Mucosa of gallbladder (tissue), 1 donor: Measurements from ENCODE around the gene TXNDC2. TPM values are rescaled to one million over a fixed set of nuclear protein-coding genes. Genes with fewer than 3 reads are reported as not detected.

Source experiments
- DNase-seq: peaks from one replicate; pipeline ENCODE4 v3.0.0-alpha.2; 2020; ENCODE audit warnings: low spot score
- total RNA-seq: library from RNA; stranded (reverse); gene quantifications from one replicate; pipeline ENCODE4 v1.2.1, GENCODE V29; 2021
- donor health status: DM: no; HTN: no; CAD: no.

The TXNDC2 gene
- total RNA-seq, 1 donor from 2014 or later: not detected

DNA sequence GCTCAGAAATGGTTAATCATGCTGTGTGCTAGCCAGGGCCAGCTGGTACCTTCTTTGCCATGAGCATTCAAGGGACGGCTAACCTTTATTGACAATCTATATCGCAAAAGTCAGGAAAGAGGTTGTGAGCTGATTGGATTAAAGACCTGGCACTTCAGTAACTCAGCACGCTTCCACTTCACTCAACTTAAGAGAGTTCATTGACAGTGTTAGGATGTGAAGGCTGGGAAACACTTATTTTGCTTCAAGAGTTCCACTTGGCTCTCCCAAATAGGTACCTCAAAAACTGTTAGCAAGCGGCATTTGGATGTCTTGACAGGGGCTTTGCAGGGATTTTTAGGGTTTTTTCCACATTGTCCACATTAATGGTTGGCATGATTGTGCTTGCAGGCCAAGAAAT, 25.1 kb upstream of the TXNDC2 start:
- no peak for DNase-seq

DNA sequence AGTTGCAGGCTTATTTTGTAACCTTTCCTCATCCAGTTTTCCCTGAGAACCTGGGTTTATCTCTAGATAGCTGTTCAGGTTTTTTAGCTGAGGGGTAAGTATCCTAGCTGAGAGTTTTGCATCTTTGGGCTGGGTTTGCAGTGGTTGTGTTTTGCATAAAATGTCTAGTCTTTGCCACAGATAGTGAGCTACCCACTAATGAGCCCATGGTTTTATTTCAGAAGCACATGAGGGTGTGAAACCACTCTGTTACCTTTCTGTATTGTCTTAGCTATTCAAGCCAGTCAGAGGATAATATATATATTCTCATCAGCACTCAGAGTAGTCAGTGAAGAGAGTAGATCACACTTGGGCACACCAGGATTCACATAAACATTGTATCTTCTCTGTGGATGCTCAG, 24.6 kb upstream of the TXNDC2 start:
- DNase-seq: no peak

DNA sequence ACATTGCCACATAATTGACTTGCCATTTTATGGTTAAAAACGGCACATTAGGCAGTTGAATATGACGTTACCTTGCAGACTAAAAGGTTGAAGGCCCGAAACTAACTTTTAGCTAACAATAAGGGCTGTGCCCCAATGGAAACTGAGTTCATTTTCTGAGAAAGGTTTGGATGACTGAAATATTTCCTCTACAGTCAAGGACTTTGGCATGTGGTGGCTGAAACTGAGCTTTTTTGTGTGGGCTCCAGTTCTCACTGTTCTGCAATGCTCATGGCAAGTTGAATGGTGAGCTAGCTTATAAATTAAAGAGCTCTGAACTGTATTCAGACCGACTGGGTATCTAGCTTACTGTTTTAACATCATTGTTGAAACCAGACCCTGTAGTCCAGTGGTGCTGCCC, 23.8 kb upstream of the TXNDC2 start:
- no peak for DNase-seq

DNA sequence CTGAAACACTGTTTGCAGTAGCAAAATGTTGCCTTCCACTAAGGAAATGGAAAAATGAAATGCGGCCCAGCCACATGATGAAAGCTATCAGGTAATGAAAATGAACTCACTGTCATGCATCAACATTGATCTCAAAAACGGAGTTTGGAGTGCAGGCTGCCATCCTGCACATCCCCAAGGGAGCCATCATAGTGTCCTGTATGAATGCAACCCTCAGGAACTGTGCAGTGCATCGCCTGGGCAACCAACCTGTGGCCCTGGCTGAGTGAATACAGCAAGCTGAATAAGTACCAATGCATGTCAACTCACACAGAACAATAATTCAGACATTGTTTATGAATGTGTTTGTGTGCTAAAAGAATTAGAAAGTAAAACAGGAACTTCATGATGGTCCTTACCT, 23.1 kb upstream of the TXNDC2 start:
- no peak for DNase-seq

DNA sequence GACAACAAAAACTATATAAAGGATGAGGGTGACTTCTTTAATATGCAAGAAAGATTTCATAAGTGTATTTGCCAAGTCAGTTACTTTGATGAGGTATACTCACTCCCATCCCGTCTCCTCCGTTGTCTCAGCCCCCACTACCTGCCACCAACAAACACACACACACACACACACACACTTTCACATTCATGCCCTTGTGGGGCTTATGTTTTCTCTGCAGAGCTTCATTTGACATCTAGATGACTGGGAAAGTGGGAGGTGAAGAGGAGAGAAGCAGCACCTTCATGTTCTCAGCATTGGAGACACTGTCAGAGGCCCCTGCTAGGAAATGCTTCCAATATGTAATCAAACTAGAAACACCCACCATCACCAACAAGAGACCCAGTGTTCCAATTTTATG, 22.5 kb upstream of the TXNDC2 start:
- no peak for DNase-seq

DNA sequence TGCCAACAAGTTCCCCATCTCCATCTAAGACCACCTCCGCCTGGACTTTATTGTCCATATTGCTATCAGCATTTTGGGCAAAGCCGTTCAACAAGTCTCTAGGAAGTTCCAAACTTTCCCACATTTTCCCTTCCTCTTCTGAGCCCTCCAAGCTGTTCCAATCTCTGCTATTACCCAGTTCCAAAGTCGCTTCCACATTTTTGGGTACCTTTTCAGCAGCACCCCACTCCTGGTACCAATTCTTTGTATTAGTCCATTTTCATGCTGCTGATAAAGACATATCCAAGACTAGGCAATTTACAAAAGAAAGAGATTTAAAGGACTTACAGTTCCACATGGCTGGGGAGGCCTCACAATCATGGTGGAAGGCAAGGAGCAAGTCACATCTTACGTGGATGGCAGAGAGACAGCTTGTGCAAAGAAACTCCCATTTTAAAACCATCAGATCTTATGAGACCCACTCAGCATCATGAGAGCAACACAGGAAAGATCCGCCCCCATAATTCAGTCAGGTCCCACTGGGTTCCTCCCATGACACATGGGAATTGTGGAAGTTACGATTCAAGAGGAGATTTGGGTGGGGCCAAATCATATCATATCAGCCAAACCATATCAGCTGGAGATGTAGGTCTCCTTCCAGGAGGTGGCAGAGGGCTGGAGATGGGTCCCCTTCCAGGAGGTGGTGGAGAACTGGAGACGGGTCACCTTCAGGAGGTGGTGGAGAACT, 19.8 kb upstream of the TXNDC2 start:
- DNase-seq: no peak

DNA sequence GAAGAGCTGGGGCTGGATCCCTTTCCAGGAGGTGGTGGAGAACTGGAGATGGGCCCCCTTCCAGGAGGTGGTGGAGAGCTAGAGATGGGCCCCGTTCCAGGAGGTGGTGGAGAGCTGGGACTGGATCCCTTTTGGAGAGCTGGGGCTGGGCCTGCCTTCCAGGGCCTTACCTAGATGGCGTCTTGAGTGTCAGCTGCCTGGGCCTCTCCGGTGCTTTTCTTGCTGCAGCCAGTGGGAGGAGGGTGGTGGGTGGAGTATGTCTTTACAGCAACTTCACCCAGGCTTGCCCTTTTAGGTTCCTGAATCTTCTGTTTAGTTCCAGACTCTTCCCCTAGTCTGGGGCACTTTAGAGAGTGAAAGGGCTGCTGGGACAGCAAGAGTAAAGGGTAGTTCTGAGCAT, 19.1 kb upstream of the TXNDC2 start:
- no peak for DNase-seq

DNA sequence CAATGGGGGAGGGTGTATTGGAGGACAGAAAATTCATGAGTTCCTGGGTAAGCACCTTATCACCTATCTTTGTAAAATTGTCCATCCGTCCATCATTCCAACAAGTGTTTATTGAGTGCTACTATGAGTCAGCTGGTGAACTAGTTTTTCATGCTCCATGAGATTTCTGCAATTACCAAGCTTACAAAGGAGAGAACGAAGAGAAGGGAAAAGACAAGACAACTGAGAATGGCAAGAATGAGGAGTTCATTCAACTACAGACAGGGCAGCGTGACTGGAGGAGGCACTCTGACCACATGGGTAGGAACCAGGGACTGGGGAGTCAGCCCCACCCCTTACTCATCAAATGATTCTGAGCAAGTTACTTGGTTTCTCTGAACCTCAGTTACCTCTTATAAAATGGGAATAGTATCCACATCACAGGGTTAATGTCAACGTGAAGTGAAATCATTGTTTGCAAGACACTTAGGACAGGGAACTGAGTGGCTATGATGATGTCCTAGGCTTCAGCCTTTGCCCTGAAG, 18.6 kb upstream of the TXNDC2 start:
- no peak for DNase-seq

DNA sequence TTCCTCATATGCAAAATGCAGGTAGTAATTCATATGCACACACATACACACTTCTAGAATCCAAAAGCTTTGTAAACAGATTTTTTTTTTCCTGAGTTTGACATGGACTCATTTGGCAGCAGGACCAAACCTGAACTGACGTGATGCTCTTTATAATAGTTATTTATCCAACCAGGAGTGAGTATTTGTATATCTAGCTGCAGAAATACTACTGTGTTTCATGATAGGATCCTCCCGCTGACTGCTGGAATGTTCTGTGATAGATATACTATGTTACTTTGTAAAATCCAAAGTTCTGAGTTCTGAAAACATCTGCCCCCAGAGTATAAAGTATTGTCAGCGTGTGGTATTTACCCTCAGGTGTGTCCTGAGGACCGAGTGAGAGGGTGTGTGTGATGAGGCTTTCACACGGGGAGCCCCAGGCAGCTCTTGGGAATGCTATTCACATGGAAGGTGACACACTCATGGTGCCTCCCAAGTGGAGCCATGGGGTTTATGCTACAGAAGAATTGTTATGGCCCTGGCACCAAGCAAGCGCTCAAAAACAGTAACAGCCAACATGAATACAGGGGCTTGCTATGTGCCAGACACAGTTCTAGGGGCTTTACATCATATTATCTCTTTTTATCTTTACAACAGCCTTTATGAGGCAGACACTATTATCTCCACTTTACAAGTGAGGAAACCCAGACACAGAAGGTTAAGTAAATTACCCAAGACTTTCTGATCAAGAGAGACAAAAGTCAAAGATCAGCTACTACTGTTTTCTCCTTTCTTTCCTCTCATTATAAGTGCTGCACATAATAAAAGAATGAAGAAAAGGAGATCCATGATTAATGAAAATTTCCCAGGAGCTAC, 16.7 kb upstream of the TXNDC2 start:
- DNase-seq: no peak

DNA sequence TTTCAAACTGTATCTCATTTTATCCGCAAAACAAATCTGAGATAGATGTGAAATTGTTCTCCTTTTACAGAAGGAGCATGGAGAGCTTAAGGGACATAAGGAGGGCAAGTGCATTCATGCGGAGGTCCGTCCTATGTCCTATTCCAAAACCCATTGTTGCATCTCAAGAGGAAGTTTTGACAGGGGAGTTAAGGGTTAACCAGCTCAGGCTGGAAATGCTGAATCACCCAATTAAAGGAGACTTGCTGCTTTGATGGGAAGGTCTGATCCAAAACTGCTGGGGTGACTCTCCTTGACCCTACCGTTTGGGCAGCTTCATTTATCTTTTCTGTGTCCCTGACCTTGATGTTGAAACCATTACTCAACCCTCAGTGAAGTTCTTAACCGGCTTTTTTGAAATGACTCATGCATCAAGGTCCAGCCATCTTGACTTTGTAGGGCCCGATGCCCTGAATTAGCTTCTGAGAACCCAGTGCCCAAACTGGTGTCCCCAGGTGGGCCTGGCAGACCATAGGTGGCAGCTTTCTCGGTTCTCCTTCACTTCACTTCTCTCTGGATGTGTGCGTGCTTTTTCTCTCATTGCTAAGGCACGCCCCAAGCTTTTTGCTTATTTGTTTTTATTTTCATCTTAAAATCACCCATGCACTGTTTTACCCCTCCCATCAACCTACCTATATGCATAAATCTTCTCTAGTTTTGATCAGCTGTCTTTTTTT, 15.9 kb upstream of the TXNDC2 start:
- DNase-seq: no peak

DNA sequence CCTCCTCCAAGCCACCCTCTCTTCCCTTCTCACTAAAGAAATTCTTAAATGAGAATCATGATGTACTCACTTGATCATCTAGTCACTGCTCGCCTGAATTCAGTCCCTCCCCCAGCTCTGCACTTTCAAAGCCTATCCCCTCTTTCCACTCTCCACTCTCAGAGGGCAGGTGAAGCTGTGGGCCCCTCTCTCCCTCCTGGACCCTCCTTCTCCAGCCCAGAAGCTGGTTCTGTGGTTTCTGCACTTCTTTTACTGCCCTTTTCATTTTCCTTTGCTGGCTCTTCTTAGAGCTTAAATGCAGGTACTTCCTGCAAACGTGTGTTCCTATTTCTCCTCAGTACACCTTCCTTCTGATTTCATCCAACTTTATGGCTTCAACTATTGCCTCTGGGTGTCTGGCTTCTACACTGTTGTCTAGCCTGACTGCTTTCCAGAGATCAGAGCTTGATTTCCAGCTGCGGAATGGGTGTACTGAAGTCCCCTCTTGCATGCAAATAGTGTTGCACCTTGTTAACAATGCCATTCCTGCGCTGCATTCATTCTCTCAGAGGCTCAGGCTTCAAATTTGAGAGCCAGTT, 15.3 kb upstream of the TXNDC2 start:
- DNase-seq: no peak

DNA sequence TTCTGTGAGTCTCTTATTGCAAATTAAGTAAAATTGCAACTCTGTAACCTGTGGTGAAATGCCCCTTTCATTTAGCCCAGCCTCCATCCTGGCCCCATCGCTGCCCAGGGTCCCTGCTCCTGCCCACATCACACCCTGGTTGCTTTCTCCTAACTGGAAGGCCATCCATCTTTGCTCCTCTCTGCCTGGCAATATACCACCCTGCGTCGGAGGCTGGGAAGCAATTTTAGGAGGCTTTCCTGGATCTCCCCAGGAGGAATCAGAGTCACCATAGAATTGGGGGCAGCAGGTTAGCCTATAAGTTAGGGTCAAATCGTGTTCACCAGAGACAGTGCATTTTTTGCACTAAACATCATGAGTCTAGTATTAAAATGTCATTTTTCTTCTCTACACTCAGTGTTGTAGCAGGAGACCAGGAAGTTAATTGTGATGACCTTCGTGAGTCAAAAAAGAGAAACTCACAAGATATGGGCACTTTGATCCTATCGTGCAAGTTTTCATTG, 14.5 kb upstream of the TXNDC2 start:
- no peak for DNase-seq

DNA sequence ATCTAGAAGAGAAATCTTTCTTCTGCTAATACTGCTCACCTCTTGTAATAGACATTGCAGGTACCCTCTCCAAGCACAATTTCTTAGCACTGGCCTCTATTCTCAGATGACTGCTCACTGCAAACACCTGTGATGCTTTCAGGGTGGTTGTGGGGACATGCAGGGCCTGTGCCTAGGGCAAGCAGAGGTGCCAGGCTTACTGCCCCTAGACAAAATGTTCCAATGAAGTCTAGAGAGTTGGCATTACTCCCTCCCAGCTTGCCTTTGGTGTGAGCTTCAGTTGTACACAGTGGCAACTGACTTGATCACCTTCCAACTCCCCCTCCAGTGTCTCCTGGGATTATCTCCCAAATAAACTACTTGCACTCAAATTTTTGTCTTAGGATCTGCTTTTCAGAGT, 12.9 kb upstream of the TXNDC2 start:
- DNase-seq: no peak

DNA sequence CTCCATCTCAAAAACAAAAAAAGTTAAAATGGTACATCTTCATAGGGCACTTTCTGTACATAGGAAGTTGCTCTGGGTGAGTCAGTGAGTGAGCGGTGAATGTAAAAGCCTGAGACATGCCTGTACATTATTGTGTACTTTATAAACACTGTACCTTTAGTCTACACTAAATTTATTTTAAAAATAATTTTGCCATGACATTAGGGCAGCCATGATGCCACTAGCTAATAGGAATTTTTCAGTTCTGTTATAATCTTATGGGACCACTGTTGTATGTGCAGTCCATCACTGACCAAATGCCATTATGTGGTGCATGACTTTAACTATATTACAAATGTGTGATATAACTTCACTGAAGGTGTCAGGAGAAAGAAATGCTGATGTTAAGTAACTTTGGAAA, 11.0 kb upstream of the TXNDC2 start:
- DNase-seq: no peak

DNA sequence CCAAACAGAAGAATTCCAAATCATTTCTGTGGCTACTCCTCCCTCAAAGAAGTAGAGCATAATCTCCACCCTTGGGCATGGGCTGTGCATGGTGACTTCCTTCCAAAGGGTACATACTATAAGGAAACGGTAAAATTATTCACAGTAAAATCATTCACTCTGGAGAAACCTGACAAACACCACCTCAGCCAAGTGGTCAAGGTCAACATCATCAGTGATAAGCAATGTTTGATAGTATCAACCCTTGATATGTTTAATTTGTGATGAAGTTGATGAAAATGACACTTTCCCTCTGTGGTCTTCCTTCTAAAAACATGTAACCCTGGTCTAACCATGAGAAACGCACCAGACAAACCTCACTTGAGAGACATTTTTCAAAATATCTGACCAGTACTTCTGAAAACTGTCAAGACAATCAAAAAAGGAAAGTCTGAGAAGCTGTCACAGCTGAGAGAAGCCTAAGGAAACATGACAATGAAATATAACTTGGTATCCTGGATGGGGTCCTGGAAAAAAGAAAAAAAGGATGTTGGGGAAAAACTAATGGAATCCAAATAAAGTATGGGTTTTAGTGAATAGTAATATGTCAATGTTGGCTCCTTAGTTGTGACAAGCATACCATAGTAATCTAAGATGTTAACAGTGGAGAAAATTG, 9.4 kb upstream of the TXNDC2 start:
- no peak for DNase-seq

DNA sequence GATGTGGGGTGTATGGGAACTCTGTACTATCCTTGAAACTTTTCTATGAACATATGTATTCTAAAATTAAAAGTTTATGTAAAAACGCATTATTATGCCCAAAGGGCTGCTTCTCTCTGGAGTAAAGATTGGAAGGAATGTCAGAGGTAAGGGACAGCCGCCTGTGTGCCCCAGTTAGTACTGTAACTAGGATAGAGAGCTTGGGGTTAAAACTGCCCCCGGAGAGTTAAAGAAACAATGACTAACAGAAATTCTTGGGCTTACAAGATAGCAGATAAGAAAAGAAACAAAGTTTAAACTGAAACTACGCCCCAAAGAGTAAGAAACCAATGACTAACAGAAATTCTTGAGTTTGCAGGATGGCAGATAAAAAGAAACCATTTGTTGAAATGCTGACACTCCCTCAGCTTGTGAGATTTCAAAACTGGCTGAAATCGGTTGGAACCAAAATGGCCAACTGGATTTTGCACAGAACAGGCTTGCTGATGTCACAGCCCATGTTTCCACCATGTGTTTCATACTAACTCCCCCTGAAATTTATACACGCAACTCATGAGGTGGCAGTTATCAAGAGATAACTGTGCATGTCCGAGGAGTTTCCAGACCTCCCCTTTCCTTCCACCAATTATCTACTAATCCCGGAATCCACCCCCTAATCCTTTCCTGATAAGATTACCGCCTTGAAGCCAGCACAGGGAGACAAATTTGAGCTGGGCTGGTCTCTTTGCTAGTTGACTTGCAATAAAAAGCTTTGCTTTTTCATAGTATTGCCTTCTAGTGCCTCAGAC, 8.7 kb upstream of the TXNDC2 start:
- DNase-seq: peak; percentile 57

DNA sequence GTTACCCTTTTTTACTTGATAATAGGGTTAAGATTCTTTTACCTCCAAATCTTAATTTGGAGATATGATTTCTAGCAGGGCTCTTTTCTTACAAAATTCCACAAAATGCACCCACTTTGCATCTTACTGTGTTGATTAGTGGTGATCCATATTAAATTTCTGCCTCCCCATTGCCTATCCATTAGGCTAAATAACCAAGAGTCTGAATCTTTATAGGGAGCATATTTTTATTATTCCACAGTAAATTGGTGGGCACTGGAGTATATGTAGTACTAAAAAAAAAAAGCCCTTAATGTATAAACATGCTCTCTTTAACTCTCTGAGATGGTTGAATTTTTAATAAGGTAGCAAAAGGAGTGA, 8.1 kb upstream of the TXNDC2 start:
- no peak for DNase-seq

DNA sequence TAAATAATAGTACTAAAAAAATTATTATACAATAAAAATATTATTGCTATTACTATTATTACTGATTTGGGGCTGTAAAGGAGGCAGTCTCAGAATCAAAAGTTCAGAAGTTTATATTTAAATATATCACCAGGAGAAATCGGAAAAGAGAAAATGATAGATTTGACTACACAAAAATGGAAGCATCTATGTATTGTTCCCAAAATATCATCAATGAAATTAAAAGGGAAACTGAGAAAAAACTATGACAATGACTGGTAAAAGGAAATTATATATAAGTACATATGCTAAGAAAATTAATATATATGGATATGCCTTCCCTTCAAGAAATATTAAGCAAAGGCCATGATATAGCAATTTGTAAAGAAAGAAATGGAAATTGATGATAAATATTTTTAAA, 7.7 kb upstream of the TXNDC2 start:
- DNase-seq: no peak

DNA sequence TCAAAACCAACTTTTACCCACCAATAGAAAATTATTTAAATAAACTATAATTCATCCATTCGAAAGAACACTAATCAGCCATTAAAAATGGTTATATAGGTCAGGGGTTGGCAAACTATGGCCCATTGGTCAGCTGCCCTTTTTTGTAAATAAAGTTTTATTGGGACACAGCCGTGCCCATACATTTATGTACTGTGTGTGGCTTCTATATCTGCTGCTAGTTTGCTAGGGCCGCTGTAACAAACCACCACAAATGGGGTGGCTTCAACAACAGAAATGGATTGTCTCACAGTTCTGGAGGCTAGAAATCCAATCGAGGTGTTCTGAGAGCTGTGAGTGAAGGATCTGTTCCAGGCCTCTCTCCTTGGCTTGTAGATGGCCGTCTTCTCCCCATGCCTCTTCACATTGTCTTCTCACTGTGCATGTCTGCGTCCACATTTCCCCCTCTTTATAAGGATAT, 7.0 kb upstream of the TXNDC2 start:
- DNase-seq: no peak

DNA sequence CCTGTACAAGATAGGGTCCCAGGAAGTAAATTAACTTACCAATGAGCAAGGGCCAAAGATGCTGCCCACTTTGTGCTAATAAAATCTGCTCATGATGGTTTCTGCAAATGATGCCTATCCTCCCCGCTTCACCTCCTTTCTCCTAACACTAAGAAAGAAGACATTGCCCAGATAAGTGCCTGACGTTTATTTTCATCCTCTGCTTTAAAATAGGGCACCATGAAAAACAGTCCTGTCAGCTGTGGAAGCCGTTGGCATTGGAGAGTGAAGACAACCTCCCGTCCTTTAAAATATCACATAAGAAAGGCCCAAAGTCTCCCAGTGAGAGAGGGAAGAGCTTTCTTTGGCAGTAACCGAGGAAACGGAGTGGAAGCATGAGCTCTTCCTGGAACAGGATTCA, 1.7 kb upstream of the TXNDC2 start:
- DNase-seq: no peak
